H9 (cell line): ENCODE measurements around the gene COPRS. TPM values are rescaled to one million over a fixed set of nuclear protein-coding genes. Genes with fewer than 3 reads are reported as not detected.

Experiments used
- DNase-seq: peaks from one replicate; pipeline ENCODE4 v3.0.0-alpha.2; 2017
- H2AFZ ChIP-seq: one replicate; pipeline ENCODE4 v1.6.1; 2013; ENCODE audit warnings: mild to moderate bottlenecking, low read length, control low read depth, moderate library complexity
- H2AK5ac ChIP-seq: 2 replicates; pipeline ENCODE4 v1.6.1; 2013; ENCODE audit warnings: low read length, control low read depth, mixed read lengths; ENCODE audit not compliant: insufficient read length
- H2BK120ac ChIP-seq: one replicate; pipeline ENCODE4 v1.6.1; 2013; ENCODE audit warnings: low read depth, mild to moderate bottlenecking, low read length, control low read depth, inconsistent platforms; ENCODE audit not compliant: poor library complexity, severe bottlenecking
- H2BK12ac ChIP-seq: 2 replicates; pipeline ENCODE4 v1.6.1; 2013; ENCODE audit warnings: low read length, control low read depth, mixed read lengths, low read depth; ENCODE audit not compliant: insufficient read length
- H2BK15ac ChIP-seq: 2 replicates; pipeline ENCODE4 v1.6.1; 2013; ENCODE audit warnings: low read depth, low read length, control low read depth
- H2BK20ac ChIP-seq: one replicate; pipeline ENCODE4 v1.6.1; 2013; ENCODE audit warnings: low read depth, mild to moderate bottlenecking, low read length, control low read depth, inconsistent platforms; ENCODE audit not compliant: poor library complexity, severe bottlenecking
- H2BK5ac ChIP-seq: 2 replicates; pipeline ENCODE4 v1.6.1; 2013; ENCODE audit warnings: low read length, control low read depth, mixed read lengths; ENCODE audit not compliant: insufficient read length
- H3K14ac ChIP-seq: 2 replicates; pipeline ENCODE4 v1.6.1; 2013; ENCODE audit warnings: low read length, control low read depth; ENCODE audit not compliant: insufficient read depth
- H3K18ac ChIP-seq: 2 replicates; pipeline ENCODE4 v1.6.1; 2013; ENCODE audit warnings: low read depth, mild to moderate bottlenecking, mixed read lengths, low read length, control low read depth; ENCODE audit not compliant: insufficient read length
- H3K23ac ChIP-seq: 2 replicates; pipeline ENCODE4 v1.6.1; 2013; ENCODE audit warnings: low read length, control low read depth, mixed read lengths, low read depth; ENCODE audit not compliant: insufficient read length
- H3K23me2 ChIP-seq: 2 replicates; pipeline ENCODE4 v1.6.1; 2013; ENCODE audit warnings: low read depth, mild to moderate bottlenecking, mixed read lengths, low read length, control low read depth; ENCODE audit not compliant: insufficient read length, poor library complexity, severe bottlenecking
- H3K27ac ChIP-seq: 2 replicates; pipeline ENCODE4 v1.5.1; 2013; ENCODE audit warnings: low read length, control low read depth, mixed read lengths, low read depth; ENCODE audit not compliant: insufficient read length
- H3K27me3 ChIP-seq: 2 replicates; pipeline ENCODE4 v1.6.1; 2013; ENCODE audit warnings: low read length, control low read depth, inconsistent platforms; ENCODE audit not compliant: insufficient read depth
- H3K4ac ChIP-seq: 2 replicates; pipeline ENCODE4 v1.6.1; 2013; ENCODE audit warnings: low read depth, mild to moderate bottlenecking, control low read depth, inconsistent platforms, low read length, moderate library complexity
- H3K4me1 ChIP-seq: 2 replicates; pipeline ENCODE4 v1.6.1; 2013; ENCODE audit warnings: low read length, control low read depth, inconsistent platforms; ENCODE audit not compliant: insufficient read depth
- H3K4me2 ChIP-seq: 2 replicates; pipeline ENCODE4 v1.6.1; 2013; ENCODE audit warnings: low read length, control low read depth, mixed read lengths; ENCODE audit not compliant: insufficient read length, insufficient read depth
- H3K56ac ChIP-seq: 2 replicates; pipeline ENCODE4 v1.6.1; 2013; ENCODE audit warnings: low read depth, mild to moderate bottlenecking, mixed read lengths, low read length, control low read depth; ENCODE audit not compliant: insufficient read length
- H3K79me1 ChIP-seq: 2 replicates; pipeline ENCODE4 v1.6.1; 2013; ENCODE audit warnings: low read depth, mild to moderate bottlenecking, moderate library complexity, low read length, control low read depth, inconsistent platforms; ENCODE audit not compliant: insufficient read depth, poor library complexity, severe bottlenecking
- H3K79me2 ChIP-seq: 2 replicates; pipeline ENCODE4 v1.6.1; 2013; ENCODE audit warnings: low read length, control low read depth, inconsistent platforms; ENCODE audit not compliant: insufficient read depth
- H3K9ac ChIP-seq: 2 replicates; pipeline ENCODE4 v1.6.1; 2013; ENCODE audit warnings: low read length, control low read depth, mixed read lengths; ENCODE audit not compliant: insufficient read length; ENCODE audit errors: extremely low read depth
- H3K9me3 ChIP-seq: one replicate; pipeline ENCODE4 v1.6.1; 2013; ENCODE audit warnings: low read depth, low read length, inconsistent platforms; ENCODE audit not compliant: control insufficient read depth
- H3T11ph ChIP-seq: one replicate; pipeline ENCODE4 v1.6.1; 2013; ENCODE audit warnings: mild to moderate bottlenecking, low read length, control low read depth, inconsistent platforms
- H4K20me1 ChIP-seq: one replicate; pipeline ENCODE4 v1.6.1; 2013; ENCODE audit not compliant: control insufficient read depth, insufficient read length, insufficient read depth
- H4K5ac ChIP-seq: 2 replicates; pipeline ENCODE4 v1.6.1; 2013; ENCODE audit warnings: low read depth, mild to moderate bottlenecking, mixed read lengths, low read length, control low read depth; ENCODE audit not compliant: insufficient read length
- H4K8ac ChIP-seq: replicated peaks from 2 replicates; pipeline ENCODE4 v1.6.1; 2013; ENCODE audit warnings: low read length, control low read depth, mixed read lengths, low read depth; ENCODE audit not compliant: insufficient read length
- H4K91ac ChIP-seq: 2 replicates; pipeline ENCODE4 v1.6.1; 2013; ENCODE audit warnings: low read depth, mild to moderate bottlenecking, moderate library complexity, mixed read lengths, low read length, control low read depth; ENCODE audit not compliant: insufficient read length
- H3K27ac Mint-ChIP-seq, 3 experiments: 2 replicates in 2 of 3; 3 replicates in 1 of 3; pipeline ENCODE4 v1.8.0; 2020 to 2021; ENCODE audit warnings: mixed read lengths in 3 of 3, mild to moderate bottlenecking in 1 of 3, moderate library complexity in 1 of 3
- H3K27me3 Mint-ChIP-seq: 2 replicates; pipeline ENCODE4 v1.8.0; 2021; ENCODE audit warnings: low read depth, mild to moderate bottlenecking, moderate library complexity, mixed read lengths
- H3K36me3 Mint-ChIP-seq, 3 experiments: 2 replicates in 2 of 3; 3 replicates in 1 of 3; pipeline ENCODE4 v1.8.0; 2020 to 2021; ENCODE audit warnings: low read depth in 3 of 3, mixed read lengths in 3 of 3; ENCODE audit not compliant: insufficient read depth in 1 of 3
- H3K4me1 Mint-ChIP-seq, 2 experiments: 2 replicates each; pipeline ENCODE4 v1.8.0; 2020; ENCODE audit warnings: mixed read lengths in 2 of 2
- H3K4me3 Mint-ChIP-seq, 2 experiments: 2 replicates in 1 of 2; 3 replicates in 1 of 2; pipeline ENCODE4 v1.8.0; 2020 to 2021; ENCODE audit warnings: mild to moderate bottlenecking in 2 of 2, mixed read lengths in 2 of 2, moderate library complexity in 1 of 2
- H3K9me3 Mint-ChIP-seq, 2 experiments: 2 replicates in 1 of 2; 3 replicates in 1 of 2; pipeline ENCODE4 v1.8.0; 2020; ENCODE audit warnings: mild to moderate bottlenecking in 2 of 2, mixed read lengths in 2 of 2, moderate library complexity in 1 of 2
- WGBS: extraction: QIAGEN DNeasy Blood & Tissue Kit; methylation state at CpG from one replicate; pipeline ENCODE4 v1.1.7; 2013; ENCODE audit warnings: missing lambda C conversion rate, low lambda C conversion rate, mixed read lengths; ENCODE audit not compliant: insufficient read length; ENCODE audit errors: extremely low coverage; 5-methylcytosine and 5-hydroxymethylcytosine counted together
- total RNA-seq: library from RNA; stranded (reverse); gene quantifications from 2 replicates; pipeline ENCODE4 v1.2.1, GENCODE V29; 2021
- TF ChIP-seq, protein P1 (sequence below): fragments of 200-600 bp; sonication (generic); conservative IDR thresholded peaks from 3 replicates; pipeline ENCODE4 v1.8.0; 2021; ENCODE audit warnings: antibody characterized with exemption, mild to moderate bottlenecking

COPRS gene
- total RNA-seq, 1 experiment from 2014 or later, result 43.8 TPM

DNA sequence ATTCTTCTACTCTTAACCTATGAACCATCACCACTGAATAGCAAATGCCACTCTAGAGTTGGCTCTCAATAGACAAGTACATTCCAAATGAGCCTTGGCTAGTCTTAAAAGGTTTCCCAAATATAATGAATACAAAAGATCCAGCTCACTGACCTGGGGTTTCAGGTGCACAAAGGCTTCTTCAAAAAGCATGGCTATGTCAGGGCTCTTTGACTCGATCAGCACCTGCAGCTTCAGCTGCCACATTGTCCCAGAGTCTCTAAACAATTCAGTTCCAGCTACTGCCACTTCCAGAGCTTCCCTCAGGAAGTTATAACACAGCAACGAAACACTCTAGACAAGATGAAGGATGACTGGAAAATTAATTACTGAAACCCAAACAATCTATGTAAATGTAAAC, 16.0 kb upstream of the COPRS start:
- no peak overlapping the region for H3K27ac Mint-ChIP-seq
- Histone ChIP-seq H3K27me3 (no peaks in the 10 kb centered on the region), H4K91ac (no peak overlapping the region), H3K23ac (no peak overlapping the region), H3K4me1 (no peaks in the 10 kb centered on the region), H3K27ac (no peak overlapping the region), H3K56ac (no peak overlapping the region), H3K9ac (no peak overlapping the region), H2AFZ (no peak overlapping the region), H3K79me2 (no peaks in the 10 kb centered on the region), H3K18ac (no peak overlapping the region), H3K4ac (no peak overlapping the region), H2BK20ac (no peak overlapping the region), H3K4me2 (no peak overlapping the region), H3K23me2 (no peaks in the 10 kb centered on the region), H3K9me3 (no peaks in the 10 kb centered on the region), H4K8ac (no peak overlapping the region), H2BK12ac (no peak overlapping the region), H4K5ac (no peak overlapping the region), H2BK15ac (no peak overlapping the region), H3T11ph (no peak overlapping the region), H3K79me1 (no peaks in the 10 kb centered on the region), H2BK120ac (no peak overlapping the region), H2AK5ac (no peak overlapping the region), H2BK5ac (no peak overlapping the region), H3K14ac (no peak overlapping the region), H4K20me1 (no peaks in the 10 kb centered on the region)
- H3K27me3 Mint-ChIP-seq, result no peaks in the 10 kb centered on the region
- peaks cover 40 to 89% (median 80%) of the 10 kb centered on the region in 3 experiments; a peak in 6 of 7 replicates for H3K36me3 Mint-ChIP-seq
- H3K9me3 Mint-ChIP-seq, result no peaks in the 10 kb centered on the region
- H3K4me1 Mint-ChIP-seq, result no peaks in the 10 kb centered on the region
- no peak for DNase-seq
- TF ChIP-seq, protein P1, sequence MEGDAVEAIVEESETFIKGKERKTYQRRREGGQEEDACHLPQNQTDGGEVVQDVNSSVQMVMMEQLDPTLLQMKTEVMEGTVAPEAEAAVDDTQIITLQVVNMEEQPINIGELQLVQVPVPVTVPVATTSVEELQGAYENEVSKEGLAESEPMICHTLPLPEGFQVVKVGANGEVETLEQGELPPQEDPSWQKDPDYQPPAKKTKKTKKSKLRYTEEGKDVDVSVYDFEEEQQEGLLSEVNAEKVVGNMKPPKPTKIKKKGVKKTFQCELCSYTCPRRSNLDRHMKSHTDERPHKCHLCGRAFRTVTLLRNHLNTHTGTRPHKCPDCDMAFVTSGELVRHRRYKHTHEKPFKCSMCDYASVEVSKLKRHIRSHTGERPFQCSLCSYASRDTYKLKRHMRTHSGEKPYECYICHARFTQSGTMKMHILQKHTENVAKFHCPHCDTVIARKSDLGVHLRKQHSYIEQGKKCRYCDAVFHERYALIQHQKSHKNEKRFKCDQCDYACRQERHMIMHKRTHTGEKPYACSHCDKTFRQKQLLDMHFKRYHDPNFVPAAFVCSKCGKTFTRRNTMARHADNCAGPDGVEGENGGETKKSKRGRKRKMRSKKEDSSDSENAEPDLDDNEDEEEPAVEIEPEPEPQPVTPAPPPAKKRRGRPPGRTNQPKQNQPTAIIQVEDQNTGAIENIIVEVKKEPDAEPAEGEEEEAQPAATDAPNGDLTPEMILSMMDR, result no peak
- WGBS, result no CpG with 5 or more reads among the region's 2 CpGs
- H3K4me3 Mint-ChIP-seq, result no peak overlapping the region
